ENCODE data around the gene PCLAF. TPM values are rescaled to one million over a fixed set of nuclear protein-coding genes. Genes with fewer than 3 reads are reported as not detected.

The PCLAF gene
- total and polyA plus RNA-seq, 2 of the 8 experiments (the other 6 are each of a cell fraction or from before 2014, with no cell fraction given): 76.2 to 124 TPM

DNA sequence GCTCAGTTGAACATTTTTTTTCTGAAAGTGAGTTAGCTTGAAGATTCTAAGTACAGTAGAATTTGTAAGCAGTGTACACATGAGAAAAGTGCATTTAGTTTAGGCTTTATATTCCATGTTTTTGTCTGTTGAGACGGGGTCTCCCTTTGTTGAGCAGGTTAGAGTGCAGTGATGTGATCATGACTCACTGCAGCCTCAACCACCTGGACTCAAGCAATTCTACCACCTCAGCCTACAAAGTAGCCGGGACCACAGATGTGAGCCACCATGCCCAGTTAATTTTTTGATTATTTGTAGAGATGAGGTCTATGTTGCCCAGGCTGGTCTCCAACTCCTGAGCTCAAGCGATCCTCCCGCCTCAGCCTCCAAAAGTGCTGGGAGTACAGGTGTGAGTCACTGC, 20.0 kb downstream of the PCLAF start:
- ChIA-PET POLR2A (ENCODE audit: partially characterized antibody) (interaction anchor here (1.4 to 2.2 kb wide), 3 partner anchors 13 to 20 kb away, joined by 3 to 6 read pairs (median 5); partner anchors contain the start of gene PCLAF), CTCF (ENCODE audit: partially characterized antibody) (no interaction called here)
- Histone ChIP-seq H2BK20ac (ENCODE audit: low read length) (no peak overlapping the region), H3K79me2 (ENCODE audit: control insufficient read depth in 1 of 2, insufficient read depth in 2 of 2, low read length in 2 of 2) (no peaks in the 10 kb centered on the region), H2AFZ (ENCODE audit: low read length) (no peak overlapping the region), H2BK12ac (ENCODE audit: low read depth, low read length) (no peak overlapping the region), H3K23ac (ENCODE audit: insufficient read length) (no peak overlapping the region), H3K4me3 (ENCODE audit: extremely low read depth in 1 of 4, insufficient read depth in 2 of 4, low read depth in 3 of 4, low read length in 4 of 4) (no peak overlapping the region), H3K23me2 (ENCODE audit: low read depth, low read length) (peaks cover 1% of the 10 kb centered on the region; the same call in 1 of the 2 replicates), H3K27ac (ENCODE audit: low read depth, low read length) (no peak overlapping the region), H4K20me1 (replicated peaks in 1 of 2; ENCODE audit: control insufficient read depth in 1 of 2, insufficient read depth in 2 of 2, low read length in 2 of 2) (no peaks in the 10 kb centered on the region), H3K4ac (replicated peaks; ENCODE audit: insufficient read length, low read depth, low read length) (no peak overlapping the region), H3K9me3 (ENCODE audit: insufficient read depth in 2 of 2, low read depth in 1 of 2, low read length in 1 of 2) (no peaks in the 10 kb centered on the region), H2BK15ac (ENCODE audit: low read length) (no peak overlapping the region), H3K9ac (replicated peaks in 1 of 4; ENCODE audit: extremely low read depth in 1 of 4, low read depth in 3 of 4, low read length in 3 of 4) (no peak overlapping the region), H3K36me3 (ENCODE audit: control insufficient read depth in 2 of 4, insufficient read depth in 4 of 4, low read length in 3 of 4) (peaks cover 0 to 20% (median 0%) of the 10 kb centered on the region in 4 experiments; a peak in 3 of 8 replicates), H2BK120ac (replicated peaks; ENCODE audit: low read depth, low read length) (no peak overlapping the region), H3K4me2 (ENCODE audit: insufficient read depth in 1 of 2, low read depth in 2 of 2, low read length in 2 of 2) (no peak overlapping the region), H3K18ac (ENCODE audit: extremely low read depth, low read length) (no peak overlapping the region), H3K56ac (replicated peaks; ENCODE audit: insufficient read length, low read depth, low read length) (no peak overlapping the region), H3K4me1 (replicated peaks in 1 of 4; ENCODE audit: control insufficient read depth in 3 of 4, insufficient read depth in 4 of 4, low read length in 3 of 4) (no peaks in the 10 kb centered on the region; a peak in 1 of 7 replicates), H4K8ac (ENCODE audit: extremely low read depth, insufficient read depth, low read length) (no peak overlapping the region), H3K14ac (ENCODE audit: insufficient read length) (no peak overlapping the region), H4K91ac (replicated peaks; ENCODE audit: insufficient read length, low read length) (no peak overlapping the region), H2AK5ac (ENCODE audit: low read depth, low read length) (no peak overlapping the region), H3K27me3 (replicated peaks in 1 of 4; ENCODE audit: control insufficient read depth in 3 of 4, extremely low read depth in 1 of 4, insufficient read depth in 3 of 4, low read length in 3 of 4) (no peaks in the 10 kb centered on the region), H3K79me1 (ENCODE audit: low read depth, low read length) (no peaks in the 10 kb centered on the region), H2BK5ac (ENCODE audit: low read depth, low read length) (no peak overlapping the region), H4K5ac (ENCODE audit: insufficient read length, low read depth, low read length) (no peak overlapping the region)
- no peak for FAIRE-seq
- WGBS, 2 experiments (ENCODE audit: extremely low coverage in 1 of 2, insufficient coverage in 1 of 2, insufficient read length in 1 of 2, insufficient replicate concordance in 2 of 2, low coverage in 1 of 2, low lambda C conversion rate in 2 of 2, missing lambda C conversion rate in 1 of 2): 98% methylated on average over 4 of the region's 4 CpGs; no CpG with 5 or more reads in 1 of the 2 experiments
- no peak for DNase-seq (ENCODE audit: low read depth in 1 of 2, low spot score in 2 of 2)
- no peak for TF ChIP-seq JUN (IDR thresholded peaks at IDR 0.05; ENCODE audit: low read depth, low read length)
- TF ChIP-seq SP4 (IDR thresholded peaks at IDR 0.05; ENCODE audit: low read length): no peak
- no peak for TF ChIP-seq NANOG (IDR thresholded peaks at IDR 0.05; ENCODE audit: insufficient read depth, low read depth, low read length, poor library complexity, severe bottlenecking)
- no peak for TF ChIP-seq HDAC2 (IDR thresholded peaks at IDR 0.05; ENCODE audit: borderline replicate concordance in 1 of 2, low read depth in 2 of 2, low read length in 2 of 2)
- TF ChIP-seq TBP (IDR thresholded peaks at IDR 0.05; ENCODE audit: low read depth, low read length): no peak
- TF ChIP-seq RFX5 (IDR thresholded peaks at IDR 0.05; ENCODE audit: borderline replicate concordance, low read depth, low read length): no peak
- no peak for TF ChIP-seq MAFK (IDR thresholded peaks at IDR 0.05; ENCODE audit: low read depth, low read length)
- no peak for TF ChIP-seq TEAD4 (IDR thresholded peaks at IDR 0.05; ENCODE audit: low read depth, low read length)
- no peak for TF ChIP-seq CHD2 (IDR thresholded peaks at IDR 0.05; ENCODE audit: low read length)
- no peak for TF ChIP-seq RXRA (IDR thresholded peaks at IDR 0.05; ENCODE audit: insufficient read depth, low read depth, low read length)
- TF ChIP-seq PHF8 (conservative IDR thresholded peaks at IDR 0.05; ENCODE audit: low read depth, low read length): no peak
- TF ChIP-seq, protein P1, sequence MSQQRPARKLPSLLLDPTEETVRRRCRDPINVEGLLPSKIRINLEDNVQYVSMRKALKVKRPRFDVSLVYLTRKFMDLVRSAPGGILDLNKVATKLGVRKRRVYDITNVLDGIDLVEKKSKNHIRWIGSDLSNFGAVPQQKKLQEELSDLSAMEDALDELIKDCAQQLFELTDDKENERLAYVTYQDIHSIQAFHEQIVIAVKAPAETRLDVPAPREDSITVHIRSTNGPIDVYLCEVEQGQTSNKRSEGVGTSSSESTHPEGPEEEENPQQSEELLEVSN (IDR thresholded peaks at IDR 0.05): no peak
- no peak for TF ChIP-seq BACH1 (IDR thresholded peaks at IDR 0.05; ENCODE audit: low read length)
- no peak for TF ChIP-seq NRF1 (IDR thresholded peaks at IDR 0.05; ENCODE audit: low read depth, low read length)
- TF ChIP-seq POU5F1 (IDR thresholded peaks at IDR 0.05; ENCODE audit: low read depth, low read length): no peak

Measured in H1 (cell line).